ENCODE data around the gene TMC5.

GRCh38 chr16:19548144-19548543 is 130.5 kb downstream of the TMC5 start:
- TF ChIP-seq CTCF (IDR thresholded peaks at IDR 0.05; ENCODE audit: low read depth, low read length): no peak
- no peak for TF ChIP-seq POLR2A (IDR thresholded peaks at IDR 0.05; ENCODE audit: extremely low read depth, insufficient read length)
- TF ChIP-seq MAX (IDR thresholded peaks at IDR 0.05; ENCODE audit: low read depth, low read length): no peak
- no peak for TF ChIP-seq MYC (IDR thresholded peaks at IDR 0.05; ENCODE audit: low read depth, low read length)

Measured in NB4 (cell line).